NOMO-1 treated with dmso at 0.1 percent for 144 hours (cell line): ENCODE results near the gene KRT83.
A peak's percentile ranks its signal among the peaks of the same experiment; 100 is the strongest.
"Not testable (repeated sequence)": the region's sequence is repeated elsewhere in the genome, so short reads cannot be mapped to it uniquely, and the experiment has no call there.

ENCODE experiments used
- DNase-seq: peaks from one replicate; lab custom pipeline; 2025; ENCODE audit not compliant: unreplicated experiment; lab: John Stamatoyannopoulos, UW

The KRT83 gene

GRCh38 chr12:52310622-52311284 is 10.4 kb downstream of the KRT83 start:
- no peak for DNase-seq

DNA sequence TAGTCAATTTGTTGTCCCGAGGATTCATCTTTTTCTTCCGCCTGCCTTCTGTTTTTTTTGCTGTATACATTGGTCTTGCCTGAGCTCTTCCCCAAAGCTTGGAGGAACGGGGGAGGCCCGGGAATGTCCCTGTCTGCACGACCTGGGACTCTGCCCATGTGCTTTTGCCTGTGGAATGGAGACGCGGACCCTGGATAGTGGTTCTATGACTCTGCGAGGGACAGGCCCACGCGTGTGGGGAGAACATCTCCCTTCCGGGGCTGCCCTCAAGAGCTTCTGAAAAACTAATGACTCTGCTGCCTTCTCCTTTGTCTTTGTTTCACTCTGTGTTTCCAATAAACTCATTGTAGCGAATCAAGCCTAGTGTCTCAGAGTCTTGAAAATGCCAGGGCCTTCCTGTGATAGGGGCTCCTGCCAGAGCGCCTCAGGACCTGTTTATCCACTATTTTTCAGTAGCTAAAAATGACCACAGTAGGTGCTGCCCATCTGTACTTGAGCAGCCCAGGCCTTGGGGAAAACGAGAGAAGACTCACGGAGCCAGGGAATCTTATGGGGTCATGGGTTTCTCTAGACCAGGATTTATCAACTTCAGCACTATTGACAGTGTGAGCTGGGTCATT is 12.3 kb downstream of the KRT83 start:
- DNase-seq, result no peak

- peak; percentile 60 for DNase-seq
These were observed 13.1 kb downstream of the KRT83 start for GRCh38 chr12:52307836-52308805.

- no peak for DNase-seq
These were observed 14.5 kb downstream of the KRT83 start for GRCh38 chr12:52306731-52307130.

DNA sequence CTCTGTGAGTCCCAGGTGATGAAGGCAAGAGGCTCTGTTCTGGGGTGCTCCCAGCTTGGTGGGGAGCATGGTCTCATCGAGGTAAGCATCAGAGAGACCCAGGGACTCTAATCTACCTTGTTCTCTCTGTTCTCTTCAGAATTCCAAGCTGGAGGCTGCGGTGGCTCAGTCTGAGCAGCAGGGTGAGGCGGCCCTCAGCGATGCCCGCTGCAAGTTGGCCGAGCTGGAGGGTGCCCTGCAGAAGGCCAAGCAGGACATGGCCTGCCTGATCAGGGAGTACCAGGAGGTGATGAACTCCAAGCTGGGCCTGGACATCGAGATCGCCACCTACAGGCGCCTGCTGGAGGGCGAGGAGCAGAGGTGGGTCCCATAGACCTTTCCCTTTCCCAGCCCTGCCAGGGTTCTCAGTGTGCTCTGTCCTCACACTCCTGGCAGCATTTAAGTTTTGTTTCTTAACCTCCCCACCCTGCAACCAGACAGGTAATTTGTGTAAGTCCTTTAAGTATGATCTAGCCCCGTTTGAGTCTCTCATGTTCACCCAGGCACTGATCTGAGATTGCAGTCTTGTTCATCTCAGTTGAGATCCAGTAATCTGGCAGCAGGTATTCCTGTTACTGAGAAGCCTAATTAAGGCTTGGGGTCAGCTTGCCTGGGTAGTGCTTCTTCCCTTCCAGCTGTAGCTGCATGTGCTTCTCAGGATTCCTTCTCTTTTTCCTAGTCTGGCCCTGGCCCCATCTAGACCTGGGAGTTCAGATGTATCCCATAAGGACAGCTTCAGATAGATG is 15.1 kb downstream of the KRT83 start:
- no peak for DNase-seq

GRCh38 chr12:52304941-52305411 is 16.2 kb downstream of the KRT83 start:
- DNase-seq, result peak; percentile 20

- not testable (repeated sequence) for DNase-seq
These were observed 18.8 kb downstream of the KRT83 start for GRCh38 chr12:52302242-52302914.

- DNase-seq, result not testable (repeated sequence)
These were observed 19.5 kb downstream of the KRT83 start for GRCh38 chr12:52301721-52302120.

- no peak for DNase-seq
These were observed 20.2 kb downstream of the KRT83 start for GRCh38 chr12:52300796-52301691.

- no peak for DNase-seq
These were observed 22.5 kb downstream of the KRT83 start for GRCh38 chr12:52298677-52299190.

- DNase-seq, result no peak
These were observed 24.5 kb downstream of the KRT83 start for GRCh38 chr12:52296572-52297215.

- peak; percentile 32 for DNase-seq
These were observed 25.5 kb downstream of the KRT83 start for GRCh38 chr12:52295663-52296062.

DNA sequence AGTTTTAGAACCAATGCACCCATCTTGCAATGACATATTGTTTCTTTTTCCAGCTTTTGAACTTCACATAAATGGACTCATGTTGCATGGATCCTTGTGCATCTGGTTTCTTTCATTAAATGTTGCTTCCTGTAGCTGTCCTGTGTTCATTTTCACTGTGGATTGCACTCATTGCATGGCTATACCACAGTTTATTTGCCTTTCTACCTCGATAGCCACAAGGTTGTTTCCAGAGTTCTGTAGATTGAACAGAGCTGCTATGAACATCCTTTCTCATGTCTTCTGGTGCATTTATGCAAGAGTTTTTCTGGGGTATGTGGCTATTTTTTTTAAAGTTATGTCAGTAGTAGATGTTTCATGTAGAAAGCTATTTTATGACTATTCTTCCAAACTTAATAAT is 26.4 kb downstream of the KRT83 start:
- DNase-seq, result no peak

DNA sequence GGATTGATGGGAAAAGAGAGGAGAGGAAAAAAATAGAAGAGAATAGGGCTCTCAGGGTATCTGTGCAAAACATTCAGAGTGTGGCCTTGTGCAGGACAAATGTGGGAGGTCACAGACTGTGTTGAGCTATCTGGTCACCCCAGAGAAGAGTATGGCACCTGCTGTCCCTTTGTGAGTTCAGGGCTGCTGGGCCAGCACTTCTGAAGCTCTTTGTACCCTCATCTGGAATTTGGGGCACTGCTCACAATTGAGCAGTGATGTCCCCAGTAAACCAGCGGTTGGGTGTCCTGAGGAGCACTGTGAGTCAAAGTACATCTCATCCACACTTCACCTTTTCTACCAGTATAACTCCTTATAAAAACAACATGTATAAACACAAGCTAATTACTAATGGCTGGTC is 27.3 kb downstream of the KRT83 start:
- no peak for DNase-seq

DNA sequence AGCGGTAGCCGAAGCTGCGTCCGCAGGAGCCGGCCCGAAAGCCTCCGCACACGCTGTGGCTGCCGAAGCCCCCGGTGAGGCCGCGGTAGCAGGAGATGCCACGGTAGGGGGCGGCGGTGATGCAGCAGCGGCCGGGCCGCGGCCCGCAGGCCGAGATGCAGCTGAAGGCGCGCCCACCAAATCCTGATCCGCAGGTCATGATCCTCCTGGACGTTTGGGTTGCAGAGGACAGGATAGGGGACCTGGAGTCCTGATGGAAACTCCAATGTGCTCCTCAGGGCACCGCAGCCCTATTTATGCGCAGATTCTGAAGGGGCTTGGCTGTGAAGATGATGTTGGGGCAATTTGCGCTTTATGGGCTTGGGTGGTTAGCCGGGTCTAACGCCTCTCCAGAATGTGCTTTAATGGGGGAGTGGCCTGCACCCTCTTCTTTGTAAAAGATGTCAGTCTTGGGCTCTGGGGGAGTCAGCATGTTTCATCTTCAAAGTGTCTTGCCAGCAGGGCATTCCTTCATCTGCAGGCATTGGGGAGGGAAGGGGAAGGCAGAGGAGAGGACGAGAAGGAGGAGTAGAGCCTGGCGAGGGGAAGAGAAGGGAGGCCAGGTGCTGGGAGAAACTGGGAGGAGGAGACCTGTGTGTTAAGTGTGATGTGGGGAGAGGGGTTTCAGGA is 29.8 kb downstream of the KRT83 start, which contains the start of gene KRT81:
Gene KRT81, minus strand, starts transcription at position 268 of the 669 bp plus-strand sequence. Its CDS starts 69 bp downstream, at position 199.
- DNase-seq, result no peak

DNA sequence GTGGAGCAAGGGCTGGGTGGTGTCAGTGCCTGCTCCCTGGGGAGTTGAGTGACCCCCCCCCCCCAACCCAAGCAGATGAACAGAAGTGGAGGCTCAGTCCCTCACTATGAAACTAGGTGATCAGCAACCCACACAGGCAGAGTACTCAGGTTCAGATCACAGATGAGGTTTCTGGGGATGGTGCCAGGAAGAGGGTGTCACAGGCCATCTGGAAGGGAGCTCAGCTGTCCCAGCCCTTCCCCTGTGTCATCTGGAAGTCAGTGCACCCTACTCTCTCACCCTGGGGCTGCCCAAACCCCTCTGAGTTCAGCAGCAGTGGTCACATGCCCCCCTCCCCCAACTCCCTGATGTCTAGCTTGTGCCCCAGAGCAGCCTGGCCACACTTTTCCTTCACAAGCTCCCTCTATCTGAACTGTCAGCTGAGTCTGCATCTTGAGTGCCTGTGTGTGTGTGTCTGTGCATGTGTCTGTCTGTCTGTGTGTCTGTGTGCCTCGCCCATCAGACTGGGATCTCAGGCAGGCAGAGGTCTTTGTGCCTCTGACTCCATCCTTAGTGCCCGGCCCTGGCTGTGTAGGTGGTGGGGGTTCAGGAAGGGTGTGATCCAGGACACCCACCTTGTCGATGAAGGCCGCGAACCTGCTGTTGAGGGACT is 30.6 kb downstream of the KRT83 start:
- DNase-seq, result not testable (repeated sequence)
